LNCAP (cell line): ENCODE measurements around the gene ROBO1.

Experiments
- CTCF ChIP-seq: fragments of 450-650 bp; IDR thresholded peaks from 2 replicates; pipeline ENCODE4 v1.5.1; 2017; ENCODE audit warnings: mild to moderate bottlenecking

The ROBO1 gene

DNA sequence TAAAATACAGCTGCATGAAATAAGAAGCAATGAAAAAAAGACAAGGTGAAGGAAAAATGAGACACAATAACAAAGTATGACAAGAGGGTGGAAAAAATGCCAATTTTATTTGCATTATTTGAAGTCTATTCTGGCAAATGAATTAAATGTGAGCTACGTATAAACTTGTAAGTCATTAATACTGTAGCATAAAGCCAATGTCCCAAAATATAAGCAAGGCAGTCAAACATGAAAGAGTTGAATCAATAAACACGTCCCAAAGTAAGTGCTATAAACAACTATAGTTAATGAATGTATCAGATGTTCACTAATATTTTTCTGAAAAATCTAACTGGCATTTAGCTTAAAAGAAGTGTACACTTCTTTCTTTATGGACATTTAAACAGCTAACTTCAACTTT, 481.9 kb downstream of the ROBO1 start:
- no peak for TF ChIP-seq CTCF

GRCh38 chr3:79285380-79285779, 482.4 kb downstream of the ROBO1 start:
- no peak for TF ChIP-seq CTCF

- TF ChIP-seq CTCF, result no peak
Observed at GRCh38 chr3:79284781-79285180, 483.0 kb downstream of the ROBO1 start.

GRCh38 chr3:79278681-79279080, 489.1 kb downstream of the ROBO1 start:
- TF ChIP-seq CTCF, result no peak

DNA sequence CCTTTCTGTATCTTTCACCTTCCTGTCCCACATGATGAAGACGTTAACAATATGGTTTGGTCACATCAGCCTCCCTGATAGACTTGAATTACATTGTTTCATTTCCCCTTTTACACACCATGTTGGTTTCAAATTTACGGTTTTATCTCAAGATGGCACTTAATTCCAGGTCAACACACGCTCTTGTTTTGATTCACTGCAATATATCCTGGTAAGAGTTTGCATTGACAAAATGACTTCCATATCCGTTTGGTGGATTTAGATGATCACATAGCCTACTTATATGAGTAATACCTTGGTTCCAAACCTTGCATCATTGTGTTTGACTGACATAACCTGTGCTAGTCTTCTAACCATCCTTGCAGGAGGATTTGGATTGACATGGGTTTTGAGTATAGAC, 499.4 kb downstream of the ROBO1 start:
- no peak for TF ChIP-seq CTCF

GRCh38 chr3:79264892-79265291, 502.9 kb downstream of the ROBO1 start:
- no peak for TF ChIP-seq CTCF

DNA sequence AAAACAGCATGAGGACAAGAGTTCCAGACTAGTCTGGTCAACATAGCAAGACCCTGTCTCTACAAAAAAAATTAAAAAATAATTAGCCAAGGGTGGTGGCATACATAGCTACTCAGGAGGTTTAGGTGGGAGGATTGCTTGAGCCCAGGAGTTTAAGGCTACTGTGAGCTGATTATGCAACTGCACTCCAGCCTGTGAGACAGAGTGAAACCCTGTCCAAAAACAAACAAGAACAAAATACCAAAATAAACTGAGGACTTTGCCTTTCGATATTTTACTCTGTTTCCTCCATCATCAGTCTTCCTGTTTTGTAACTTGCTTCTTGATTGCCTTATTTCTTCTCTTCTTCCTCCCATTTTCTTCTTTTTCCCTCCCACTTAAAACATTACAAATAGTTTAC, 504.4 kb downstream of the ROBO1 start:
- TF ChIP-seq CTCF, result no peak

DNA sequence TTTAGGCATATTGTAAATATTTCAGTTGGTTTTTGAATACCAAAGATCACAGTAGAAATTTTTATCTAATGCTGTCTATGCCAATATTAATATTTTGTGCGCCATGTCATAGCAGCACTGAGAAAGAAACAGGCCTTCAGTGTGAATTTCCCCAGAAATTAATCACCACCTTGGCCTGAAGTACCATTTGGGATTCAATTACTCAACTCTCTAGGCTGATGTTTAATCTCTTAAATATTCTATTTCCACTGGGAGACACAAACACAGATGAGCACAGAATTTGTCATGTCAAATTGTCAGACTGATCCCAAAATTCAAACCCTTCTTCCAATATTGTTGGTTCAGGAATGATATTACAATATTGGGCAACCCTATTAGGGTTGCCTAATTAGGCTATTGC, 509.3 kb downstream of the ROBO1 start:
- TF ChIP-seq CTCF, result no peak
